Activated naive CD4-positive, alpha-beta T cell treated with Interleukin-2 at 50 U/mL for 16 hours (primary cell): ENCODE data around the gene AHCTF1.

Experiments
- DNase-seq: peaks from one replicate; pipeline ENCODE4 v3.0.0-alpha.2; 2020

The AHCTF1 gene

GRCh38 chr1:246931549-246932365 lies at the start of gene AHCTF1:
Gene AHCTF1 (minus strand): TSS chr1:246931948. CDS start chr1:246918370, 13,578 bp downstream.
- peak; percentile 96 for DNase-seq

GRCh38 chr1:246978785-246979184 lies 47.0 kb upstream of the AHCTF1 start:
- DNase-seq: no peak

GRCh38 chr1:246978281-246978680 lies 46.5 kb upstream of the AHCTF1 start:
- no peak for DNase-seq

- DNase-seq: no peak
Measured at GRCh38 chr1:246971969-246972368, 40.2 kb upstream of the AHCTF1 start.

GRCh38 chr1:246971090-246971721 lies 39.5 kb upstream of the AHCTF1 start:
- peak; percentile 43 for DNase-seq

GRCh38 chr1:246969621-246970020 lies 37.9 kb upstream of the AHCTF1 start:
- no peak for DNase-seq

GRCh38 chr1:246966502-246966901 lies 34.8 kb upstream of the AHCTF1 start:
- no peak for DNase-seq

GRCh38 chr1:246959944-246960693 lies 28.4 kb upstream of the AHCTF1 start:
- DNase-seq: no peak

GRCh38 chr1:246954126-246954525 lies 22.4 kb upstream of the AHCTF1 start:
- no peak for DNase-seq

- no peak for DNase-seq
Measured at GRCh38 chr1:246951413-246951812, 19.7 kb upstream of the AHCTF1 start.

- no peak for DNase-seq
Measured at GRCh38 chr1:246949956-246950355, 18.2 kb upstream of the AHCTF1 start.

GRCh38 chr1:246947255-246947654 lies 15.5 kb upstream of the AHCTF1 start:
- no peak for DNase-seq

- DNase-seq: no peak
Measured at GRCh38 chr1:246946366-246946765, 14.6 kb upstream of the AHCTF1 start.

- DNase-seq: no peak
Measured at GRCh38 chr1:246934765-246935164, 3.0 kb upstream of the AHCTF1 start.

GRCh38 chr1:246933893-246934292 lies 2.1 kb upstream of the AHCTF1 start:
- DNase-seq: no peak

GRCh38 chr1:246932366-246932700 lies 585 bp upstream of the AHCTF1 start:
- no peak for DNase-seq

- peak; percentile 61 for DNase-seq
Measured at GRCh38 chr1:246930830-246931548, 759 bp downstream of the AHCTF1 start.

- DNase-seq: no peak
Measured at GRCh38 chr1:246925997-246926626, 5.6 kb downstream of the AHCTF1 start.

GRCh38 chr1:246923900-246924299 lies 7.8 kb downstream of the AHCTF1 start:
- no peak for DNase-seq

GRCh38 chr1:246923482-246923881 lies 8.3 kb downstream of the AHCTF1 start:
- no peak for DNase-seq

- no peak for DNase-seq
Measured at GRCh38 chr1:246921481-246921880, 10.3 kb downstream of the AHCTF1 start.

GRCh38 chr1:246919902-246920301 lies 11.8 kb downstream of the AHCTF1 start:
- DNase-seq: no peak
